GM21381 (cell line): ENCODE data around the gene F12.
A peak's percentile ranks its signal among the peaks of the same experiment; 100 is the strongest.

Source experiments
- ATAC-seq: cut with Tn5 transposase; IDR thresholded peaks from one replicate; pipeline ENCODE4 v1.9.1; 2021; ENCODE audit warnings: mild to moderate bottlenecking, moderate library complexity; ENCODE audit not compliant: unreplicated experiment

F12 gene

GRCh38 chr5:177446200-177447065 is 37.1 kb upstream of the F12 start, which contains the start of gene PRR7:
Gene PRR7, plus strand, starts transcription at chr5:177446814. Its CDS starts 8,254 bp downstream, at chr5:177455068.
- ATAC-seq, result peak; percentile 55

GRCh38 chr5:177445917-177446199 is 36.5 kb upstream of the F12 start:
- no peak for ATAC-seq

- no peak for ATAC-seq
These were observed 35.9 kb upstream of the F12 start for GRCh38 chr5:177445052-177445916.

- no peak for ATAC-seq
These were observed 35.0 kb upstream of the F12 start for GRCh38 chr5:177444106-177445051.

- ATAC-seq, result no peak
These were observed 34.0 kb upstream of the F12 start for GRCh38 chr5:177443144-177443983.

GRCh38 chr5:177442066-177442826 is 32.9 kb upstream of the F12 start:
- ATAC-seq, result no peak

- no peak for ATAC-seq
These were observed 31.8 kb upstream of the F12 start for GRCh38 chr5:177440990-177441780.

GRCh38 chr5:177440211-177440989 is 31.0 kb upstream of the F12 start:
- no peak for ATAC-seq

- ATAC-seq, result no peak
These were observed 30.2 kb upstream of the F12 start for GRCh38 chr5:177439518-177440053.

GRCh38 chr5:177438468-177438867 is 29.1 kb upstream of the F12 start:
- ATAC-seq, result no peak

GRCh38 chr5:177437623-177438022 is 28.3 kb upstream of the F12 start:
- no peak for ATAC-seq

GRCh38 chr5:177435847-177436536 is 26.6 kb upstream of the F12 start:
- ATAC-seq, result no peak

- no peak for ATAC-seq
These were observed 25.8 kb upstream of the F12 start for GRCh38 chr5:177434942-177435738.

- no peak for ATAC-seq
These were observed 25.1 kb upstream of the F12 start for GRCh38 chr5:177434437-177434836.

GRCh38 chr5:177433658-177434217 is 24.4 kb upstream of the F12 start:
- ATAC-seq, result no peak
